Activated T-helper 1 cell treated with anti-CD3 and anti-CD28 coated beads, Interleukin-2, amount 50 U/mL, for 16 hours (primary cell): Measurements from ENCODE around the gene CCNF.
A peak's percentile ranks its signal among the peaks of the same experiment; 100 is the strongest.
"Not testable (repeated sequence)": the region's sequence is repeated elsewhere in the genome, so short reads cannot be mapped to it uniquely, and the experiment has no call there.

Source experiments
- DNase-seq, 2 donors: peaks; one replicate each; pipeline ENCODE4 v3.0.0-alpha.2; 2020; ENCODE audit warnings: low read depth in 1 of 2, low spot score in 1 of 2

The CCNF gene

GRCh38 chr16:2470603-2471015 is 41.4 kb downstream of the CCNF start:
- DNase-seq: no peak

- DNase-seq: no peak
Measured at GRCh38 chr16:2471016-2471652, 41.9 kb downstream of the CCNF start, which contains the start of gene NTN3. Gene NTN3 (plus strand): TSS chr16:2471297. CDS start chr16:2471702, 405 bp downstream.

DNA sequence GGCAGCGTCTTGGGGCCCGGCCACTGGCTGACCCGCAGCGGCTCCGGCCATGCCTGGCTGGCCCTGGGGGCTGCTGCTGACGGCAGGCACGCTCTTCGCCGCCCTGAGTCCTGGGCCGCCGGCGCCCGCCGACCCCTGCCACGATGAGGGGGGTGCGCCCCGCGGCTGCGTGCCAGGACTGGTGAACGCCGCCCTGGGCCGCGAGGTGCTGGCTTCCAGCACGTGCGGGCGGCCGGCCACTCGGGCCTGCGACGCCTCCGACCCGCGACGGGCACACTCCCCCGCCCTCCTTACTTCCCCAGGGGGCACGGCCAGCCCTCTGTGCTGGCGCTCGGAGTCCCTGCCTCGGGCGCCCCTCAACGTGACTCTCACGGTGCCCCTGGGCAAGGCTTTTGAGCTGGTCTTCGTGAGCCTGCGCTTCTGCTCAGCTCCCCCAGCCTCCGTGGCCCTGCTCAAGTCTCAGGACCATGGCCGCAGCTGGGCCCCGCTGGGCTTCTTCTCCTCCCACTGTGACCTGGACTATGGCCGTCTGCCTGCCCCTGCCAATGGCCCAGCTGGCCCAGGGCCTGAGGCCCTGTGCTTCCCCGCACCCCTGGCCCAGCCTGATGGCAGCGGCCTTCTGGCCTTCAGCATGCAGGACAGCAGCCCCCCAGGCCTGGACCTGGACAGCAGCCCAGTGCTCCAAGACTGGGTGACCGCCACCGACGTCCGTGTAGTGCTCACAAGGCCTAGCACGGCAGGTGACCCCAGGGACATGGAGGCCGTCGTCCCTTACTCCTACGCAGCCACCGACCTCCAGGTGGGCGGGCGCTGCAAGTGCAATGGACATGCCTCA is 42.6 kb downstream of the CCNF start:
- no peak for DNase-seq

DNA sequence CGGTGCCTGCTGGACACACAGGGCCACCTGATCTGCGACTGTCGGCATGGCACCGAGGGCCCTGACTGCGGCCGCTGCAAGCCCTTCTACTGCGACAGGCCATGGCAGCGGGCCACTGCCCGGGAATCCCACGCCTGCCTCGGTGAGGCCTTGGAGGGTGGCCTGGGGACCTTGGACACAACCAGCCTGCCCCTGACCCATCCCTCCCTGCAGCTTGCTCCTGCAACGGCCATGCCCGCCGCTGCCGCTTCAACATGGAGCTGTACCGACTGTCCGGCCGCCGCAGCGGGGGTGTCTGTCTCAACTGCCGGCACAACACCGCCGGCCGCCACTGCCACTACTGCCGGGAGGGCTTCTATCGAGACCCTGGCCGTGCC is 43.2 kb downstream of the CCNF start:
- no peak for DNase-seq

GRCh38 chr16:2472885-2473445 is 43.7 kb downstream of the CCNF start:
- no peak for DNase-seq

GRCh38 chr16:2473446-2473926 is 44.2 kb downstream of the CCNF start:
- no peak for DNase-seq

- DNase-seq: peak; percentile 26 to 40
Measured at GRCh38 chr16:2473999-2474876, 45.0 kb downstream of the CCNF start.

GRCh38 chr16:2474877-2475412 is 45.7 kb downstream of the CCNF start, which contains the start of gene TBC1D24:
Gene TBC1D24 (plus strand): TSS chr16:2475127. CDS start chr16:2496149, 21,022 bp downstream.
- DNase-seq: peak; percentile 47 to 73

DNA sequence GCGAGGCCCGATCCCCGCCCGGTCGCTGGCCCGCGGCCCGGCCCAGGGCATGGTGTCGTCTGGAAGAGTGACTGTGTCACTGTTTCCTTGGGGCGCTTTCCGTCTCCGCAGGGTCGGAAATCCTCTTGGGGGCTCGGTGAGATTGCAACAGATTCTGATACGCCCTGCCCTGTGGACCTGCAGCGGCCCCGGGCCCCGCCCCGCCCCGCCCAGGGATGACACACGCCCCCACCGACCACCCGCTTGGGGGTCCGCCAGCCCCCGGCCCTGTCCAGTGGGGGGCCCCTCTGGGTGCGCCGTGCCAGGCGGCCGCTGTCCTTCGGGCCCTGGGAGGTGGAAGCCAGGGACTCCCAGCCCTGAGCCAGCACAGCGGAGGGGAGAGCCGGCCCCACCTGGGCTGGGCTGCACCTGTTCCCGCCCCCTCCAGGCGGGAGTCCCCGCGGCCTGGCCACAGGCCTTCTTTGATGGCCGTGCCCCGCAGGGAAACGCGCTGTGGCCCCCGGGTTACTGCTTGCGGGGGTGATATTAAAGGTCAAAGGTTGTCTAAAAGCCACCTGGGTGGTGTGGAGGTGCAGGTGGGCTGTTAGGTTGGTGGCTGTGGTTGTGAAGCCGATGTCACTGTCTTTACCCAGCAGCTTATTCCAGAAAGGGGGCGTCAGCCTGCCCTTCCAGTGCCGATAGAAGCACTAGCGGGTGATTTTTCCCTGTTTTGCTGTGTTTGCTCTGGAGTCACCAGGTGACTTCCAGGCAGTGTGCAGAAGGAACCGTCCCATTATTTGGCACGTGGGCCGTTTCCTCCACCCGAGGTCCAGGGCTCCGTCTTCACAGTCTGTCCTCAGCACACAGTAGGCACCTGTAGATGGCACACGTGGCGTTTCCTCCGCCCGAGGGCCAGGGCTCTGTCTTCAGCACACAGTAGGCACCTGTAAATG is 46.4 kb downstream of the CCNF start:
- no peak for DNase-seq

GRCh38 chr16:2476345-2476720 is 47.1 kb downstream of the CCNF start:
- no peak for DNase-seq

DNA sequence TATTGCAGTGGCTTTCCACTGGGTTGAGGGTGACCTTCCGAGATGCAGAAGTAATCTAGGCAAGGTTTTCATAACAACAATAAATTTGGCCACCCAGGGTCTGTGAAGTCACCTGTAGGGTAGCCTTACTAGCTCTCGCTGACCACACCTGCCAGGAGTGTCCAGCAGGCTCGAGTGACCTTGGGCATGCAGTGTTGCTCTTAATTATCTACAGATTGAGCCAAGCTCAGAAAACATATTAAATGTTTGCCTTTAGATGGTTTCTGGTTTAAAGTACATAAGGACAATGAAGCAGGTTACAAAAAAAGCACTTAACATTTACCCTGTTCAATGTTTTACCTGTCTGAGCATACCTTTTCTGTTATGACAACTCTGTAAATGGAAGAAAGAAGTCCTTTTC is 47.5 kb downstream of the CCNF start:
- DNase-seq: no peak

- DNase-seq: no peak
Measured at GRCh38 chr16:2477327-2477726, 48.1 kb downstream of the CCNF start.

GRCh38 chr16:2478279-2478678 is 49.0 kb downstream of the CCNF start:
- DNase-seq: no peak

- not testable (repeated sequence) for DNase-seq
Measured at GRCh38 chr16:2479996-2480395, 50.7 kb downstream of the CCNF start.

GRCh38 chr16:2480948-2481347 is 51.7 kb downstream of the CCNF start:
- DNase-seq: no peak

DNA sequence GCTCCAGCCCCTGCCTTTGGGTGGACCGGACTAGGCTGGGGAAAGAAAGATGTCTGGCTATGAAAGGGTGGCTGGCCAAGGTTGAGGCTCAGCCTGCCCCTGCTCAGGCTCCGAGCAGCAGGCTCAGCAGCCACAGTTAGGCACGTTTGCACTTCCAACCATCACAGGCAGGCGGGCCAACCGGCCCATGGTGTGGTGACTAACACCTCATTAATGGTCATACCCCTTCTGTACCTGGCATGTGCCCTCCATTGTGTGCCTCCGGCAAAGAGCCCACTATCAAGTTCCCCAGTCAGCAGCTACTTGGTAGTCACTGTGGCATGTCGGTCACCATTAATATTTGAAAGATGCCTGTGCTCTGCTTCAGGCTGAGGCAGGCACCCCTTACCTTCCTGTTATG is 52.4 kb downstream of the CCNF start:
- no peak for DNase-seq

DNA sequence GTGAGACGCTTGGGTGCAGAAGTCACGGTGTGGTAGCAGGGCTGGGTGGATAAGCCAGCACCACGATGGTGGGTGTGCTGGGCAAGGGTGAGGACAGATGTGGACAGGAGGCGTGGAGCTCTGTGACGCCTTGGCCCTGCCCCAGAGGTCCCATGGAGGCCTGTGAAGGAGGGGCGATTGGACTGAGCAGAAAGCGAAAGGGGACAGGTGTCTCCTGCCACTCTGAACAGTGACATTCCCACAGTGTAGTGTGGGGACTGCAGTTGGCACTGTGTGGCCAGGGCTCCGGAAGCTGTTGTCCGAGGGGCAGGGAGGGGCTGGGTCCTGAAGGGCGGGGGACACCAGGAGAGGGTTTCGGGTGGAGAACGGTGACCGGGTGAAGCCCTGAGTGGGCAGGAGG is 53.0 kb downstream of the CCNF start:
- no peak for DNase-seq

DNA sequence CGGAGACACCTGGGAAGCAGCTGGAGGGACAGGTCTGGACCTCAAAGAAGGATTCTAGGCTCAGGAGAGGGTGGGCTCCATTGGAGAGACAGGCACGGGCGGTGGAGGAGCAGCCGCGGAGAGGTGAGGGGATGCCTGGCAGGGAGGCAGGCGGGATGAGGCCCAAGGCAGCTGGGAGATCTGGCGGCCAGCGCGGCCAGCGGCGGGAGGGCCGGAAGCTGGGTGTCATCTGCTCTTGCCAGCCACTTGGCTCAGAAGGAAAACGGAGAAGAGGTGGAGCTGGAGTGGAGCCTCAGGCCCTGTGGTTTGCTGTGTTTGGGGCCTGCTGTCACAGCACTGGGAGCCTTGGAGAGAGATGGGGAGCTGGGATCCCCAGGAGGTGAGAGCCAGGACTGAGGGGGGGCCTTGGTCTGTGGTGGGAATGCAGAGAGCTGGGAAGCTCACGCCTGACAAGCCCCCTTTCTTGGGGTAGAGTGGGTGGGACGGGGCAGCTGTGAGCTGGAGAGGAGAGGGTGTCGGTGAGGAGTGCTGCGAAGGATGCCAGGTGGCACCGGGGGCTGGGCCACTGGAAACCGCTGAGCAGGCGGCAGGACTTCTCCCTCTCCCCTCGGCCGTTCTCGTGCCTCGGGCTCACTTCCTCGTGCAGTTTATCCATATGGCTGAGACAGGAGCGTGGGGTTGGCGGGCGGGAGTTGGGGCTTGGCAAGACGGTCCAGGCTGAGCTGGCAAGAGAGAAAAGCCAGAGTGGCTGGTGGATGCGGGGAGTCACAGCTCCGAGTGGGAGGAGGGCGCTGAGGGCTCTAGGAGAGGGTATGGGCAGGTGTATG is 53.7 kb downstream of the CCNF start:
- no peak for DNase-seq
